Activated CD8-positive, alpha-beta T cell treated with anti-CD3 and anti-CD28 coated beads for 36 hours (primary cell): ENCODE results near the gene TBC1D16. TPM values are rescaled to one million over a fixed set of nuclear protein-coding genes. Genes with fewer than 3 reads are reported as not detected.

ENCODE experiments used
- ATAC-seq: fragments of 200-7000 bp; cut with Tn5 transposase; one replicate; pipeline ENCODE4 v1.10.0; 2021; ENCODE audit warnings: mild to moderate bottlenecking, moderate library complexity
- CTCF ChIA-PET: fragments of 350-600 bp; sonication (Branson Sonifier 250); formaldehyde crosslinking; loops from one replicate; lab custom pipeline; 2021; ENCODE audit warnings: antibody characterized with exemption; lab: Charles Lee
- POLR2A ChIA-PET: fragments of 350-600 bp; sonication (Branson Sonifier 250); formaldehyde crosslinking; loops from one replicate; lab custom pipeline; 2021; ENCODE audit warnings: antibody characterized with exemption; lab: Charles Lee
- DNase-seq: peaks from one replicate; pipeline ENCODE4 v3.0.0-alpha.2; 2020
- H3K27ac Mint-ChIP-seq: one replicate; pipeline ENCODE4 v1.8.0; 2021; ENCODE audit warnings: mild to moderate bottlenecking, mixed read lengths
- H3K27me3 Mint-ChIP-seq: one replicate; pipeline ENCODE4 v1.8.0; 2021; ENCODE audit warnings: mixed read lengths
- H3K36me3 Mint-ChIP-seq: one replicate; pipeline ENCODE4 v1.8.0; 2021; ENCODE audit warnings: low read depth, mixed read lengths
- H3K4me1 Mint-ChIP-seq: one replicate; pipeline ENCODE4 v1.8.0; 2021; ENCODE audit warnings: low read depth, mixed read lengths
- H3K4me3 Mint-ChIP-seq: one replicate; pipeline ENCODE4 v1.8.0; 2021; ENCODE audit warnings: mild to moderate bottlenecking, moderate library complexity, mixed read lengths
- H3K9me3 Mint-ChIP-seq: one replicate; pipeline ENCODE4 v1.8.0; 2021; ENCODE audit warnings: mixed read lengths
- intact Hi-C: fragments of 100-400 bp; cut with micrococcal nuclease; formaldehyde crosslinking; loops from one replicate; pipeline ENCODE4 v1.10.0; 2022
- total RNA-seq, 2 experiments: library from RNA; stranded (reverse); gene quantifications; one replicate each; pipeline ENCODE4 v1.2.3, GENCODE V29; 2021
- TF ChIP-seq, protein P1 (sequence below): fragments of 200-600 bp; IDR thresholded peaks from one replicate; pipeline ENCODE4 v1.8.0; 2022; ENCODE audit warnings: antibody characterized with exemption, mild to moderate bottlenecking

The TBC1D16 gene
- total RNA-seq, 2 experiments from 2014 or later: 9.6 to 12.0 TPM

DNA sequence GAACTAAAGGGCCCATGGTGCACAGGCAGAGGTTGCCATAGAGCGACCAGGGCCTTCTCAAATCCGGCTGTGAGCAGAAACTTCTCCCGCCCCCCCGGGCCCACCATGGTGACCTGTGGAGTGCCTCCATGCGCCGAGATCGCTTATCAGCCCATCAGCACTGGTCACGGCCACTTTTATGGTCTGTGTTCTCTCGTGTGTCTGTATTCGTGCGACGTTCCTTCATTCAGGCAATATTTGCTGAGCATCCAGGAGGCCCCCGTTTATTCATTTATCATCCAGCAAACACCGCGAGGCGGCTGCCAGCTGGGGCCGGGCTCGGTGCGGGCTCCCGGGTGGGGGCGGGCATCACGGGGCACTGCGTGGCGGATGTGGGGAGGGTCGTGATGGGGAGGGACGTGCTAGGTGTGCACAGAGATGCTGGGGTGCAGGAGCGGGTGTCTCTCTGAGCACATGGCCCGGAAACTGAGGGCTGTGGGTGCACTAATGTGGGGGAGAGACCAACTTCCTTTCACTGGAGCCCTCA is 108.5 kb downstream of the TBC1D16 start:
- DNase-seq: no peak
- H3K36me3 Mint-ChIP-seq: no peaks in the 10 kb centered on the region

DNA sequence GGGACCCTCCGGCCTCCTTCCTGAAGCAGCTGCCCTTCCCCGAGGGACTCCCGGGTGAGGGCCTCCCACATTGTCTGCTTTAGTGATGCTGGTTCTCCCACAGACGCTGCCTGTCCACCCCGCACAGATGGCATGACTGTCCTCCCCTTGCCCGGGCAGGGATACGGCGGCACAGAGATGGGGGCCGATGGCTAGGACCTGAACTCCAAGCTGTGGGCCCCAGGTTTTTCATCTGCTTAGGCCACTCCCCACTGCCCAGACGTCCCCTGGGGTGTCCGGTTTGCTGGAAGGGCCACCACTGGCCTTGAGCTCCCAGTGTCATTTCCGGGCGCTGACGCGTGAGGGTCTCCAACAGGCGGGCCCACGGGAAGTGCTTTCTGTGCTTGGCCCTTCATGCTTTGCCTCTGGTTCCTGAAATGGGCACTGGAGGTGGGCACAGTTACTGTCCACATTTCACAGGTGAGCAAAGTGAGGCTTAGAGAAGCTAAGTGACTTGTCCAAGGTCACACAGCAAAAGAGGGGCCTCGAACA is 109.0 kb downstream of the TBC1D16 start:
- TF ChIP-seq, protein P1, sequence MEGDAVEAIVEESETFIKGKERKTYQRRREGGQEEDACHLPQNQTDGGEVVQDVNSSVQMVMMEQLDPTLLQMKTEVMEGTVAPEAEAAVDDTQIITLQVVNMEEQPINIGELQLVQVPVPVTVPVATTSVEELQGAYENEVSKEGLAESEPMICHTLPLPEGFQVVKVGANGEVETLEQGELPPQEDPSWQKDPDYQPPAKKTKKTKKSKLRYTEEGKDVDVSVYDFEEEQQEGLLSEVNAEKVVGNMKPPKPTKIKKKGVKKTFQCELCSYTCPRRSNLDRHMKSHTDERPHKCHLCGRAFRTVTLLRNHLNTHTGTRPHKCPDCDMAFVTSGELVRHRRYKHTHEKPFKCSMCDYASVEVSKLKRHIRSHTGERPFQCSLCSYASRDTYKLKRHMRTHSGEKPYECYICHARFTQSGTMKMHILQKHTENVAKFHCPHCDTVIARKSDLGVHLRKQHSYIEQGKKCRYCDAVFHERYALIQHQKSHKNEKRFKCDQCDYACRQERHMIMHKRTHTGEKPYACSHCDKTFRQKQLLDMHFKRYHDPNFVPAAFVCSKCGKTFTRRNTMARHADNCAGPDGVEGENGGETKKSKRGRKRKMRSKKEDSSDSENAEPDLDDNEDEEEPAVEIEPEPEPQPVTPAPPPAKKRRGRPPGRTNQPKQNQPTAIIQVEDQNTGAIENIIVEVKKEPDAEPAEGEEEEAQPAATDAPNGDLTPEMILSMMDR: no peak
- CTCF ChIA-PET: interaction anchor here (1.8 kb wide), 1 partner anchor 10 kb away, joined by 5 read pairs; no protein-coding TSS in a partner anchor
- Mint-ChIP-seq H3K4me1 (peaks cover 17% of the 10 kb centered on the region), H3K27ac (no peak overlapping the region), H3K4me3 (no peak overlapping the region), H3K9me3 (no peaks in the 10 kb centered on the region), H3K27me3 (peaks cover 4% of the 10 kb centered on the region), H3K36me3 (no peaks in the 10 kb centered on the region)
- DNase-seq (no peak), ATAC-seq (no peak)
- POLR2A ChIA-PET: no interaction called here
- intact Hi-C loops: no loop called here

More for the DNA sequence above, 108.5 kb downstream of the TBC1D16 start:
- Mint-ChIP-seq H3K9me3 (no peaks in the 10 kb centered on the region), H3K27ac (no peak overlapping the region), H3K27me3 (peaks cover 4% of the 10 kb centered on the region), H3K4me1 (peaks cover 19% of the 10 kb centered on the region), H3K4me3 (no peak overlapping the region)
- ATAC-seq: no peak
- intact Hi-C loops: no loop called here
- ChIA-PET POLR2A (no interaction called here), CTCF (interaction anchor here (1.6 to 1.8 kb wide), 2 partner anchors 11 to 43 kb away, joined by 4 to 5 read pairs; no protein-coding TSS in a partner anchor)
- TF ChIP-seq, protein P1: no peak

DNA sequence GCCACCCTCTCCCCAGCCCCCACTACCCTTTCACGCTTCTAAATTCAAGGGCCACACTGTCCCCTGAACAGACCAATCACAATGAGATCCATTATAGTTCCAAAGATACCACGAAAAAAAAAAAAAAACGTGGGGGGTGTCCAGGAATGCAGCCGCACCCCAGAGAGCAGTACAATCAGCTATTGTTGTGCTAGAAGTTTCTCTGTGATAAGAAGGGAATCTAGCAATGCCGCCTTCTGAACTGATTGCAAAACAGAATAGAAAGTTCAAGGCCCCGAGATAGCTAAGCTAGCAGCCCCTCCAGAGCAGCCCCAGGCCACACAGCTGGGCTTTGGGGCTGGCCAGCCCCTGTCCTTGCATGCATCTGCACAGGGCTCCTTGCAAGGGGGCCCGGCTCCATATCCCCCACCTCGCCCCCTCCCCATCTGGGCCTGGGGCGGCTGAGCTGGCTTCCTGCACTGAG is 109.5 kb downstream of the TBC1D16 start:
- Mint-ChIP-seq H3K27ac (no peak overlapping the region), H3K4me3 (no peak overlapping the region), H3K4me1 (peaks cover 13% of the 10 kb centered on the region), H3K27me3 (peaks cover 4% of the 10 kb centered on the region), H3K9me3 (no peaks in the 10 kb centered on the region), H3K36me3 (no peaks in the 10 kb centered on the region)
- intact Hi-C loops: no loop called here
- TF ChIP-seq, protein P1: no peak
- DNase-seq: no peak
- ATAC-seq: no peak
- POLR2A ChIA-PET: no interaction called here
- CTCF ChIA-PET: interaction anchor here (1.8 kb wide), 1 partner anchor 10 kb away, joined by 5 read pairs; no protein-coding TSS in a partner anchor

DNA sequence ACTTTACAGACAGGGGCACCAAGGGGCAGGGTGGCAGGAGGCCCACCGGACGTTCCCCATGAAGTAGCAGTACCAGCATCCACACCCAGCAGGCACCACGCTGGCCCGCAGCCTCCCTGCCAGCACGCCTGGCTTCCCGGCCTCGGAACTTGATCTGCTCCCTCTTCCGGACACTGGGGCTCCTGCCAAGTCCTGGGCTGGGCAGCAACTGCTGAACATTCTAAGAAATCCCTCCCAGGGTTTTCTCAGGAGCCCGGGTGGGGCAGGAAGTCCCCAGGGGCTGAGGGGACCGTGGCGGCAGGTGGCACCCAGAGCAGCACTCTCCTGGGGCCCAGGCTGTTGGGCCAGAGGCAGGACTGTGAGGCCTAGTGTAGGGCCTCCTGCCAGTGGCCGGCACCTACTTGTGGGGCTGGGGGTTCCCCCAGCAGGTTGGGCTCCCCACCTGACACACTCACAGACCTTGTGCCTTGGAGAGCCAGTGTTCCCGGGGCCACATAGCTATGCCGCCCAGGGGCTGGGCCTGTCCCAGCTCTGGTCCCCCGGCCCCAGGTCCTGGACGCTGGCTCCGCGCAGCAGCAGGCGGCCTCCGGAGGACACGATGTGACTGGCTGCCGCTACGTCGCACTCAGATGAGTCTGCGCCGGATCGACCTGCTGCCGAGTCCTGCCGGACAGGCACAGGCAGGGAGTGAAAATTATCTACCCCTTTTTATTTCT is 110.3 kb downstream of the TBC1D16 start:
- TF ChIP-seq, protein P1: no peak
- H3K9me3 Mint-ChIP-seq: no peaks in the 10 kb centered on the region
- CTCF ChIA-PET: interaction anchor here (1.8 kb wide), 1 partner anchor 9 kb away, joined by 5 read pairs; no protein-coding TSS in a partner anchor
- POLR2A ChIA-PET: no interaction called here
- intact Hi-C loops: no loop called here
- no peak overlapping the region for H3K27ac Mint-ChIP-seq
- ATAC-seq (no peak), DNase-seq (no peak)
- H3K4me1 Mint-ChIP-seq: peaks cover 13% of the 10 kb centered on the region
- no peak overlapping the region for H3K4me3 Mint-ChIP-seq
- no peaks in the 10 kb centered on the region for H3K36me3 Mint-ChIP-seq
- peaks cover 2% of the 10 kb centered on the region for H3K27me3 Mint-ChIP-seq

DNA sequence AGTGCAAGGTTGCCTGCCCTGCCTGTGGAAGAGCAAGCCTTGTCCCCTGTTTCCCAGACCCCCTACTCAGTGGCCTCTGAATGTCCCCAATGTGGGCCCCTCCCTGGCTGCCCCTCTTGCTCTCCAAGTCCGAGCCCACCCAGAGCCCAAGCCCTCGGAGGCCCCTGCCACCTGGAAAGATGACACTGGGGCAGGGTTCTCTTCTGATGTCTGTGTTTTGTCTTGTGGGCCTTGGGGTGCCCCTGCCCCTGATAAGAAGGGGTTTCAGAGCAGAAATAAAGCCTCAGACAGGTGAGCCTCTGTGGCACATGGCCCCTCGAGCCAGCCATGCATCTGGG is 111.1 kb downstream of the TBC1D16 start:
- ATAC-seq (no peak), DNase-seq (no peak)
- ChIA-PET POLR2A (no interaction called here), CTCF (interaction anchor here (1.0 to 1.1 kb wide), 2 partner anchors 42 to 89 kb away, joined by 3 to 4 read pairs; no protein-coding TSS in a partner anchor)
- Mint-ChIP-seq H3K36me3 (no peaks in the 10 kb centered on the region), H3K4me1 (peaks cover 13% of the 10 kb centered on the region), H3K4me3 (no peak overlapping the region), H3K27me3 (peaks cover 2% of the 10 kb centered on the region), H3K27ac (no peak overlapping the region), H3K9me3 (no peaks in the 10 kb centered on the region)
- TF ChIP-seq, protein P1: peak; percentile 17
- intact Hi-C loops: no loop called here
